HEK293 (cell line): Measurements from ENCODE around the gene ASAP2.

Source experiments
- KLF9 ChIP-seq: fragments of 450-650 bp; formaldehyde crosslinking; IDR thresholded peaks from 2 replicates; pipeline ENCODE4 v1.5.1; 2016; ENCODE audit warnings: missing biosample characterization, missing genetic modification characterization, low read depth
- ZNF23 ChIP-seq: fragments of 450-650 bp; formaldehyde crosslinking; IDR thresholded peaks from 2 replicates; pipeline ENCODE4 v1.5.1; 2016; ENCODE audit warnings: missing biosample characterization, missing genetic modification characterization, borderline replicate concordance
- ZNF274 ChIP-seq, 2 experiments: fragments of 200-500 bp in 1 of 2; fragments of 450-650 bp in 1 of 2; sonication (Bioruptor generic) in 1 of 2; formaldehyde crosslinking in 1 of 2; IDR thresholded peaks; 2 replicates each; pipeline versions ENCODE4 v1.5.1 to v1.6.1; 2014 to 2016; ENCODE audit warnings: borderline replicate concordance in 1 of 2, inconsistent platforms in 1 of 2, low read length in 1 of 2, missing biosample characterization in 1 of 2, missing genetic modification characterization in 1 of 2
- ZNF311 ChIP-seq: fragments of 450-650 bp; formaldehyde crosslinking; IDR thresholded peaks from 2 replicates; pipeline ENCODE4 v1.5.1; 2017; ENCODE audit warnings: missing biosample characterization, missing genetic modification characterization, borderline replicate concordance
- ZNF391 ChIP-seq: fragments of 450-650 bp; formaldehyde crosslinking; IDR thresholded peaks from 2 replicates; pipeline ENCODE4 v1.5.1; 2016; ENCODE audit warnings: low read depth, missing biosample characterization, missing genetic modification characterization, borderline replicate concordance
- TF ChIP-seq, protein P1 (sequence below): fragments of 450-650 bp; formaldehyde crosslinking; IDR thresholded peaks from 2 replicates; pipeline ENCODE4 v1.5.1; 2016; ENCODE audit warnings: missing biosample characterization, missing genetic modification characterization, borderline replicate concordance
- TF ChIP-seq, protein P2 (sequence below): fragments of 450-650 bp; formaldehyde crosslinking; IDR thresholded peaks from 2 replicates; pipeline ENCODE4 v1.5.1; 2016; ENCODE audit warnings: missing biosample characterization, missing genetic modification characterization

DNA sequence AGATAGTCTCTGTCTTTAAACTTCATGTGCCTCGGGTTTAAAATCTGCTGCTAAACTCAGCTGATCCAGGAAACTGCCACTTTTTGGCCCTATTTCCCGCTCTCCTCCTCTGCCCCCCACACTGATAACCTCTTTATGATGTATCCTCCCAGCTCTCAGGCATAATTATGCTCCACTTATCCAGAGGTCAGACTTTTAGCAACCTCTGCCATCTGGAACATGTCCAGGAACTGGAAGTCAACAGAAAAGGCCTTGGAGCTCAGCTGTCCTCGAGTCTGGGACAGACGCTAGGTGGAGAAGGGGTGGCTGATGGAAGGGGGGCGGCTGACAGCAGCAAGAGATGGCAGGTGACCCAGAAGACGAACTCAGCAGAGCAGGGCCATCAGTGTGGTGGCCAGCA, 41.2 kb downstream of the ASAP2 start:
- no peak for TF ChIP-seq KLF9 (tag by site-specific recombination)
- no peak for TF ChIP-seq ZNF311
- TF ChIP-seq ZNF274 (IDR thresholded peaks at IDR 0.05; ENCODE audit: low read length): no peak
- TF ChIP-seq ZNF274 (tag by site-specific recombination; IDR thresholded peaks at IDR 0.05; ENCODE audit: borderline replicate concordance): no peak
- TF ChIP-seq ZNF391 (tag by site-specific recombination): no peak
- TF ChIP-seq ZNF23 (tag by site-specific recombination): no peak
- TF ChIP-seq, protein P1, sequence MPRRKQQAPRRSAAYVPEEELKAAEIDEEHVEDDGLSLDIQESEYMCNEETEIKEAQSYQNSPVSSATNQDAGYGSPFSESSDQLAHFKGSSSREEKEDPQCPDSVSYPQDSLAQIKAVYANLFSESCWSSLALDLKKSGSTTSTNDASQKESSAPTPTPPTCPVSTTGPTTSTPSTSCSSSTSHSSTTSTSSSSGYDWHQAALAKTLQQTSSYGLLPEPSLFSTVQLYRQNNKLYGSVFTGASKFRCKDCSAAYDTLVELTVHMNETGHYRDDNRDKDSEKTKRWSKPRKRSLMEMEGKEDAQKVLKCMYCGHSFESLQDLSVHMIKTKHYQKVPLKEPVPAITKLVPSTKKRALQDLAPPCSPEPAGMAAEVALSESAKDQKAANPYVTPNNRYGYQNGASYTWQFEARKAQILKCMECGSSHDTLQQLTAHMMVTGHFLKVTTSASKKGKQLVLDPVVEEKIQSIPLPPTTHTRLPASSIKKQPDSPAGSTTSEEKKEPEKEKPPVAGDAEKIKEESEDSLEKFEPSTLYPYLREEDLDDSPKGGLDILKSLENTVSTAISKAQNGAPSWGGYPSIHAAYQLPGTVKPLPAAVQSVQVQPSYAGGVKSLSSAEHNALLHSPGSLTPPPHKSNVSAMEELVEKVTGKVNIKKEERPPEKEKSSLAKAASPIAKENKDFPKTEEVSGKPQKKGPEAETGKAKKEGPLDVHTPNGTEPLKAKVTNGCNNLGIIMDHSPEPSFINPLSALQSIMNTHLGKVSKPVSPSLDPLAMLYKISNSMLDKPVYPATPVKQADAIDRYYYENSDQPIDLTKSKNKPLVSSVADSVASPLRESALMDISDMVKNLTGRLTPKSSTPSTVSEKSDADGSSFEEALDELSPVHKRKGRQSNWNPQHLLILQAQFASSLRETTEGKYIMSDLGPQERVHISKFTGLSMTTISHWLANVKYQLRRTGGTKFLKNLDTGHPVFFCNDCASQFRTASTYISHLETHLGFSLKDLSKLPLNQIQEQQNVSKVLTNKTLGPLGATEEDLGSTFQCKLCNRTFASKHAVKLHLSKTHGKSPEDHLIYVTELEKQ (tag by site-specific recombination): no peak
- TF ChIP-seq, protein P2, sequence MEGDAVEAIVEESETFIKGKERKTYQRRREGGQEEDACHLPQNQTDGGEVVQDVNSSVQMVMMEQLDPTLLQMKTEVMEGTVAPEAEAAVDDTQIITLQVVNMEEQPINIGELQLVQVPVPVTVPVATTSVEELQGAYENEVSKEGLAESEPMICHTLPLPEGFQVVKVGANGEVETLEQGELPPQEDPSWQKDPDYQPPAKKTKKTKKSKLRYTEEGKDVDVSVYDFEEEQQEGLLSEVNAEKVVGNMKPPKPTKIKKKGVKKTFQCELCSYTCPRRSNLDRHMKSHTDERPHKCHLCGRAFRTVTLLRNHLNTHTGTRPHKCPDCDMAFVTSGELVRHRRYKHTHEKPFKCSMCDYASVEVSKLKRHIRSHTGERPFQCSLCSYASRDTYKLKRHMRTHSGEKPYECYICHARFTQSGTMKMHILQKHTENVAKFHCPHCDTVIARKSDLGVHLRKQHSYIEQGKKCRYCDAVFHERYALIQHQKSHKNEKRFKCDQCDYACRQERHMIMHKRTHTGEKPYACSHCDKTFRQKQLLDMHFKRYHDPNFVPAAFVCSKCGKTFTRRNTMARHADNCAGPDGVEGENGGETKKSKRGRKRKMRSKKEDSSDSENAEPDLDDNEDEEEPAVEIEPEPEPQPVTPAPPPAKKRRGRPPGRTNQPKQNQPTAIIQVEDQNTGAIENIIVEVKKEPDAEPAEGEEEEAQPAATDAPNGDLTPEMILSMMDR (tag by site-specific recombination): no peak
